Keratinocyte (primary cell): ENCODE results near the gene HSD11B2. TPM values are rescaled to one million over a fixed set of nuclear protein-coding genes. Genes with fewer than 3 reads are reported as not detected.

Source experiments
- DNase-seq: peaks from one replicate; pipeline ENCODE4 v3.0.0-alpha.2; 2011; ENCODE audit warnings: low read depth, missing footprints, low spot score
- FAIRE-seq: peaks from 2 replicates; lab custom pipeline; 2011; peaks lifted over from hg19 to GRCh38; lab: Jason Lieb, UNC
- H2AFZ ChIP-seq: 2 replicates; pipeline ENCODE4 v1.6.0; 2012; ENCODE audit warnings: low read length, control low read depth, inconsistent platforms; ENCODE audit not compliant: control insufficient read depth
- H3K27ac ChIP-seq: 2 replicates; pipeline ENCODE4 v1.5.1; 2011; ENCODE audit warnings: low read length; ENCODE audit not compliant: control insufficient read depth, insufficient read depth
- H3K27me3 ChIP-seq: 3 replicates; pipeline ENCODE4 v1.6.0; 2011; ENCODE audit warnings: low read length; ENCODE audit not compliant: control insufficient read depth, insufficient read depth; ENCODE audit errors: extremely low read depth
- H3K36me3 ChIP-seq, 2 experiments: 2 replicates in 1 of 2; 3 replicates in 1 of 2; pipeline ENCODE4 v1.5.1; 2011; ENCODE audit warnings: low read length in 2 of 2, mild to moderate bottlenecking in 1 of 2; ENCODE audit not compliant: control insufficient read depth in 2 of 2, insufficient read depth in 2 of 2; ENCODE audit errors: extremely low read depth in 1 of 2
- H3K4me1 ChIP-seq: 3 replicates; pipeline ENCODE4 v1.5.1; 2011; ENCODE audit warnings: low read length; ENCODE audit not compliant: control insufficient read depth, insufficient read depth; ENCODE audit errors: extremely low read depth
- H3K4me2 ChIP-seq: 3 replicates; pipeline ENCODE4 v1.6.0; 2011; ENCODE audit warnings: low read depth, low read length; ENCODE audit not compliant: control insufficient read depth, insufficient read depth; ENCODE audit errors: extremely low read depth
- H3K4me3 ChIP-seq, 3 experiments: fragments of 200-600 bp in 1 of 3; sonication (generic) in 1 of 3; 2 replicates in 2 of 3; 3 replicates in 1 of 3; pipeline ENCODE4 v1.5.1; 2011 to 2016; ENCODE audit warnings: low read length in 3 of 3, mild to moderate bottlenecking in 3 of 3, control low read depth in 2 of 3, inconsistent platforms in 1 of 3, low read depth in 1 of 3, mixed read lengths in 1 of 3, mixed run types in 1 of 3, moderate library complexity in 1 of 3; ENCODE audit not compliant: control insufficient read depth in 2 of 3, insufficient read depth in 2 of 3; ENCODE audit errors: extremely low read depth in 1 of 3
- H3K79me2 ChIP-seq: 2 replicates; pipeline ENCODE4 v1.6.0; 2012; ENCODE audit warnings: low read length; ENCODE audit not compliant: control insufficient read depth, insufficient read depth
- H3K9ac ChIP-seq: 3 replicates; pipeline ENCODE4 v1.6.0; 2011; ENCODE audit warnings: low read length; ENCODE audit not compliant: control insufficient read depth, insufficient read depth; ENCODE audit errors: extremely low read depth
- H3K9me1 ChIP-seq: 3 replicates; pipeline ENCODE4 v1.6.0; 2011; ENCODE audit warnings: low read length; ENCODE audit not compliant: control insufficient read depth, insufficient read depth; ENCODE audit errors: extremely low read depth
- H3K9me3 ChIP-seq: 2 replicates; pipeline ENCODE4 v1.5.1; 2012; ENCODE audit warnings: low read depth, low read length; ENCODE audit not compliant: control insufficient read depth
- H4K20me1 ChIP-seq: 3 replicates; pipeline ENCODE4 v1.6.0; 2011; ENCODE audit warnings: low read length; ENCODE audit not compliant: control insufficient read depth, insufficient read depth; ENCODE audit errors: extremely low read depth
- EZH2 ChIP-seq: IDR thresholded peaks from one replicate; pipeline ENCODE4 v1.6.1; 2012; ENCODE audit warnings: inconsistent platforms, mild to moderate bottlenecking, low read length, moderate library complexity
- dilution Hi-C: fragments of 300-500 bp; cut with MboI; formaldehyde crosslinking; loops from one replicate; pipeline ENCODE4 v1.7.0; 2020; ENCODE audit warnings: low sequenced_read_pairs; ENCODE audit not compliant: extremely low pct_ligation_motif_present
- polyA plus RNA-seq, 5 experiments: library from polyadenylated mRNA; depleted of rRNA in 3 of 5; stranded (reverse) in 3 of 5; stranded (forward) in 1 of 5; unstranded in 1 of 5; fragments of >200 nt; gene quantifications; 1 replicate in 1 of 5; 2 replicates in 3 of 5; 3 replicates in 1 of 5; pipeline versions ENCODE4 v1.2.1 to v1.2.3, GENCODE V29; 2011 to 2012; ENCODE audit warnings: missing spikeins in 2 of 5, low read depth in 1 of 5, low replicate concordance in 1 of 5
- TF ChIP-seq, protein P1 (sequence below), 3 experiments: IDR thresholded peaks in 1 of 3; conservative IDR thresholded peaks in 1 of 3; optimal IDR thresholded peaks in 1 of 3; 2 replicates in 2 of 3; 3 replicates in 1 of 3; pipeline versions ENCODE3 to v1.5.1; 2011; ENCODE audit warnings: low read length in 3 of 3, mild to moderate bottlenecking in 3 of 3, moderate library complexity in 2 of 3, control low read depth in 1 of 3, inconsistent platforms in 1 of 3; ENCODE audit not compliant: insufficient read depth in 2 of 3; ENCODE audit errors: extremely low read depth in 1 of 3

Gene HSD11B2
- polyA plus RNA-seq, 1 donor (not counting 4 experiments of a cell fraction or from before 2014, with no cell fraction given): 0.93 TPM

DNA sequence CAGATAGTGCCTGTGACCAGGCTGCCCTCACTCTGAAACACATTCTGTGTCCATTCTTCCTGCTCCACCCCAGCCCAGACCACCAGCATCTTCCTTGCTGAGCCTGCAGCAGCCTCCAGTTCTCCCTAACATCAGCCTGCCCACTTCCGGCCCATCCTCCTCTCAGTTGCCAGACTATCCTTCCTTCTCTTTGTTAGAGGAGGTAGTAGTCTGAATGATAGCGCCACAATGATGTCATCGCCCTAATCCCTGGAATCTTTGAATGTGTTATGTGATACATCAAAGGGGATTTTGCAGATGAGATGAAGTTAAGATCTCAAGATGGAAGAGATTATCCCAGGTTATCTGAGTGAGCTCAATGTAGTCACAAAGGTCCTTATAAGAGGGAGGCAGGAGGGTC, 11.4 kb upstream of the HSD11B2 start:
- H2AFZ ChIP-seq: no peak overlapping the region
- H3K9ac ChIP-seq: no peak overlapping the region
- dilution Hi-C loops: no loop called here
- peaks cover 6% of the 10 kb centered on the region for H3K4me1 ChIP-seq
- H4K20me1 ChIP-seq: no peaks in the 10 kb centered on the region
- FAIRE-seq (no peak), DNase-seq (no peak)
- H3K9me1 ChIP-seq: no peaks in the 10 kb centered on the region
- H3K27ac ChIP-seq: no peak overlapping the region
- H3K27me3 ChIP-seq: peaks cover 5% of the 10 kb centered on the region
- no peak for TF ChIP-seq EZH2
- TF ChIP-seq, protein P1, sequence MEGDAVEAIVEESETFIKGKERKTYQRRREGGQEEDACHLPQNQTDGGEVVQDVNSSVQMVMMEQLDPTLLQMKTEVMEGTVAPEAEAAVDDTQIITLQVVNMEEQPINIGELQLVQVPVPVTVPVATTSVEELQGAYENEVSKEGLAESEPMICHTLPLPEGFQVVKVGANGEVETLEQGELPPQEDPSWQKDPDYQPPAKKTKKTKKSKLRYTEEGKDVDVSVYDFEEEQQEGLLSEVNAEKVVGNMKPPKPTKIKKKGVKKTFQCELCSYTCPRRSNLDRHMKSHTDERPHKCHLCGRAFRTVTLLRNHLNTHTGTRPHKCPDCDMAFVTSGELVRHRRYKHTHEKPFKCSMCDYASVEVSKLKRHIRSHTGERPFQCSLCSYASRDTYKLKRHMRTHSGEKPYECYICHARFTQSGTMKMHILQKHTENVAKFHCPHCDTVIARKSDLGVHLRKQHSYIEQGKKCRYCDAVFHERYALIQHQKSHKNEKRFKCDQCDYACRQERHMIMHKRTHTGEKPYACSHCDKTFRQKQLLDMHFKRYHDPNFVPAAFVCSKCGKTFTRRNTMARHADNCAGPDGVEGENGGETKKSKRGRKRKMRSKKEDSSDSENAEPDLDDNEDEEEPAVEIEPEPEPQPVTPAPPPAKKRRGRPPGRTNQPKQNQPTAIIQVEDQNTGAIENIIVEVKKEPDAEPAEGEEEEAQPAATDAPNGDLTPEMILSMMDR (optimal IDR thresholded peaks at IDR 0.05 in 1 of 3, IDR thresholded peaks at IDR 0.05 in 1 of 3, conservative IDR thresholded peaks at IDR 0.05 in 1 of 3; ENCODE audit: extremely low read depth in 1 of 3, insufficient read depth in 2 of 3, low read length in 3 of 3): no peak
- no peaks in the 10 kb centered on the region for H3K9me3 ChIP-seq
- H3K36me3 ChIP-seq: no peaks in the 10 kb centered on the region
- H3K4me2 ChIP-seq: no peak overlapping the region
- no peaks in the 10 kb centered on the region for H3K79me2 ChIP-seq
- no peak overlapping the region for H3K4me3 ChIP-seq

DNA sequence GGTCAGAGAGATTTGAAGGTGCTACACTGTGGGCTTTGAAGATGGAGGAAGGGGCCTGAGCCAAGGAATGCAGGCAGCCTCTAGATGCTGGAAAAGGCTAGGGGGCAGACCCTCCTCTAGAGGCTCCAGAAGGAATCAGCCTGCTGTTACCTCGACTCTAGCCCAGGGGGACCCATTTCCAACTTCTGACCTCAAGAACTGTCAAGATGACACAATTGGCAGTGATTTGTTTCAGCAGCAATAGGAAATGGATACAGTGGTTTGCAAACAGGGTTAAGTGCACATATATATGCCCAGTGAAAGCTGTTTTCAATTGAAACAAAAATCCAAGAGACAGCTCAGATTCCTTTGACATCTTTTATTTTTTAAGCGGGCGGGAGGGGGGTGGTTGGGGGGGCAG, 11.0 kb upstream of the HSD11B2 start:
- no peak for FAIRE-seq

More for the DNA sequence above, 11.0 kb upstream of the HSD11B2 start:
- H3K27ac ChIP-seq: no peak overlapping the region
- no peaks in the 10 kb centered on the region for H3K36me3 ChIP-seq
- DNase-seq: no peak
- no peak overlapping the region for H2AFZ ChIP-seq
- dilution Hi-C loops: no loop called here
- peaks cover 6% of the 10 kb centered on the region for H3K4me1 ChIP-seq
- peaks cover 8% of the 10 kb centered on the region for H3K27me3 ChIP-seq
- no peaks in the 10 kb centered on the region for H3K9me3 ChIP-seq
- no peaks in the 10 kb centered on the region for H3K9me1 ChIP-seq
- no peak overlapping the region for H3K4me2 ChIP-seq
- no peak overlapping the region for H3K9ac ChIP-seq
- no peaks in the 10 kb centered on the region for H3K79me2 ChIP-seq
- H3K4me3 ChIP-seq: no peak overlapping the region
- TF ChIP-seq, protein P1 (optimal IDR thresholded peaks at IDR 0.05 in 1 of 3, IDR thresholded peaks at IDR 0.05 in 1 of 3, conservative IDR thresholded peaks at IDR 0.05 in 1 of 3; ENCODE audit: extremely low read depth in 1 of 3, insufficient read depth in 2 of 3, low read length in 3 of 3): no peak
- no peak for TF ChIP-seq EZH2
- no peaks in the 10 kb centered on the region for H4K20me1 ChIP-seq
